Measurements from ENCODE around the gene NHERF2.

The NHERF2 gene

GRCh38 chr16:2084895-2085625 is 58.4 kb downstream of the NHERF2 start:
- DNase-seq: no peak

GRCh38 chr16:2085669-2086068 is 59.0 kb downstream of the NHERF2 start:
- no peak for DNase-seq

DNA sequence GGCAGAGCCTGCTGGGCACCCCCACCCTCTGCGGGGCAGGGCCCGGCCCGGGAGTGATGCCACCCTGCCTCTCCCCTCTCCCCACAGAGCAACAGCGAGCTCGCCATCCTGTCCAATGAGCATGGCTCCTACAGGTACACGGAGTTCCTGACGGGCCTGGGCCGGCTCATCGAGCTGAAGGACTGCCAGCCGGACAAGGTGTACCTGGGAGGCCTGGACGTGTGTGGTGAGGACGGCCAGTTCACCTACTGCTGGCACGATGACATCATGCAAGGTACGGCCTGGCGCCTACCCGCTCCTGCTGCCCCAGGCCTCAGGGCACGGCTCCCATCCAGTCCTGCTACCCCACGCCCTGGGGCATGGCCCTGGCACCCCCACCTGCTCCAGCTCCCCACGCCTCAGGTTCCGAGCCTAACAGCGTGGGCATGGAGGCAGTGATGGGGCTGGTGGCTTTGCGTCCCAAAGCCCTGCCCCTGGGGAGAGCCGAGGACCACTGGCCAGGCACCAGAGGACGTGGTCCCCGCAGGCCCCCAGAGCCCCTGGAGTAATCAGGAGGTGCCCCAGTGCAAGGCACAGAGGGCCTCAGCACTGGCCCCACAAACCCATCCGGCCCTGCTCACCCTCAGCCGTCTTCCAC is 59.5 kb downstream of the NHERF2 start:
- no peak for DNase-seq

GRCh38 chr16:2086812-2087747 is 60.4 kb downstream of the NHERF2 start:
- DNase-seq: no peak

- no peak for DNase-seq
Measured at GRCh38 chr16:2087748-2088631, 61.3 kb downstream of the NHERF2 start.

All from NCI-H2107 (cell line).